Measurements from ENCODE around the gene RNF144B.
A peak's percentile ranks its signal among the peaks of the same experiment; 100 is the strongest.
"Not testable (repeated sequence)": the region's sequence is repeated elsewhere in the genome, so short reads cannot be mapped to it uniquely, and the experiment has no call there.

RNF144B gene

DNA sequence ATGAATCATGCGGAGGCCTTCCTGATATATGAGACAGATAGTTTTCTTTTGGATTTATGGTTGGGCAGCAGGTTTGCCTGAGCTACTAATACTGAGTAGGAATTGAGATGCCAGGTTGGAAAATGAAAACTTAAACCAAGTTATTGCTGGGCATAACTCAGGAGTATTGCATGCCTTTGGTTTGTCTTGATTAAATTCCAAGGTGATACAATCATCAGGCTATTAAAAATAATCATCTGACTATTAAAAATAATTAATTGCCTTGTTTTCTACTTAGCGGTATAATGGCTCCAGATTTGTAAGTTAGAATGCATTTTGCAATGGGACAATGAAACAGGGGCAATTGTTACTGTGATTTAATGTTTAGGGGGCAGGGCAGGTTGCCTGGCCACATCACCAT is 15.5 kb upstream of the RNF144B start:
- no peak for DNase-seq

GRCh38 chr6:18380158-18380836 is 6.9 kb upstream of the RNF144B start:
- no peak for DNase-seq

DNA sequence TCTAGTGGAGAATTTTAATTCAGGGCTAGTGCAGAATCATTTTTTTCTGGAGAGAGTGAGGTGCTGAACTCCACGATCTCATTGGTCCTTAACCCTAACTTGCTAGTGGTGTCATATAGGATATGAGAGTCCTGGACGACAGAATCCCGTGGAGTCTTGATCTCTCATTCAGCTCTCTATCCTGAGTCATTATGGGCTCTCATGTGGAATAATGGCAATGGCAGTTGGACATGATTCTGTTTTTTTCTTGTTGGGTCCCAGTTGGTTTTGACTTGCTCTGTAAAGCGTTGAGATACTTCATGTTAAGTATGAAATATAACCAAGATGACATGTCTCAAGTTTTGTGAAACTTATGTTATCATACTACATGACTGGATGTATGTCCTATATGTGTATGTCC is 6.3 kb upstream of the RNF144B start:
- DNase-seq = no peak

DNA sequence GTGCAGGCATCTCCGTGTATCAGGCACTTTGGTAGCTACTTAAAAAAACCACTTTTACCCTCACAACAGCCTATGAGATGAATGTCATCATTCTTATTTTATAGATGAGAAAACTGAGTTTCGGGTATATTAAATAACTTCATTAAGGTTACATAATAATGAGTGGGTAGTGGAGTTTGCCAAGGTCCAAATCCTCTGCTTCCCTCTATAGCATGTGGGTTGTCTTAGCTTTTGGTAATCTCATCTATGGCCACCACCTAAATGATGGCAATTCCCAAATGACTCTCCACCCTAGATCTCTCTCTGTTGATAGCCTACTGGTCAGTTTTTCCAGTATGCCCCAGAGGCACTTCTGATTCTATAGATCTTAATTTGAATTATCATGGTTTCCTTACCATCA is 3.7 kb upstream of the RNF144B start:
- DNase-seq = no peak

DNA sequence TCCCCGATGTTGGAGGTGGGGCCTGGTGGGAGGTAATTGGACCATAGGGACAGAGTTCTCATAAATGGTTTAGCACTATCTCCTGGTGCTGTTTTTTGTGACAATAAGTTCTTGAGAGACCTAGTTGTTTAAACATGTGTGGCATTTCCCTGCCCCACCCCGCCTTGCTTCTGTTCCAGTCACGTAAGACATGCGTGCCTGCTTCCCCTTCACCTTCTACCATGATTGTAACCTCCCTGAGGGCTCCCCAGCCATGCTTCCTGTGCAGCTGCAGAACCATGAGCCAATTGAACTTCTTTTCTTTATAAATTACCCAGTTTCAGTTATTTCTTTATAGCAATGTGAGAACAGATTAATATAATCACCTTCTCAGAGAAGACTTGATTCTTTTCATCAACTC is 2.5 kb upstream of the RNF144B start:
- no peak for DNase-seq

GRCh38 chr6:18386298-18386976 is 713 bp upstream of the RNF144B start:
- peak; percentile 33 for DNase-seq

GRCh38 chr6:18388271-18388670 is 1.1 kb downstream of the RNF144B start:
- DNase-seq = no peak

- no peak for DNase-seq
These were observed 1.8 kb downstream of the RNF144B start for GRCh38 chr6:18388942-18389341.

DNA sequence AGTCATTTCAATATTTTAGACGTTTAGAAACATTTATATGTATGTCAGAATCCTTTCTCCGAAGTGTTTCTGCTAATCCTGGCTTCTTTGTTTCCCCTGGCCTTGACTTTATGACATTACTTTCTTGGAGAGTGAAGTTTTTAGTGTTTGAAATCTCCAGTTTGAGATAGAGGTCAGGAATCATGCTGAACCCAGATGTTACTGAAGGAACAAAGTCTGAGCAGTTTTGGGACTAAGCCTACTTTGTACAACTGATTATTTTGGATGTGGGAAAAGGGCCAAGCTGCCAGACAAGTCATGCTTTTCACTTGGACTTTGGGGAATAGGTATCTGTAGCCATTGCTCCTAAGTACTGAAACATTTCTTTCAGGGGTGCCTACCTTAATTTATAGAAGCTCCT is 2.3 kb downstream of the RNF144B start:
- DNase-seq = no peak

DNA sequence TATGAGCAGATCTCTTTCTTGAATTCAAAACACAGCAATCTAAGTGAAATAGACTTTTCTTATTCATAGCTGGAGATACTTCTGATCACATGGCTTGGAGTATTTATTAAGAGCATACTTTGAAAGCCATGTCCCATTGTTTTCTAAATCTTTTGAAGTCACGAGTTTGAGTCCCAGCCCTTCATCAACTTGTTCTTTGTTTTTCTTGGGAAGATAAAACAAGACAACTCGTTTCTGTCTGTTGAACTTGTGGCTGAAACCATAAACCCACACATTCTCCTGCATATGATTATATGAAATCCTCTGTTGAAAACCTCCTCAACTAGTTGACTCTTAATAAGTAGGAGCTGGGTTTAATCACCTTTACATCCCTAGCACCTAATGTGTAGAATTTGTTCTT is 3.3 kb downstream of the RNF144B start:
- no peak for DNase-seq

DNA sequence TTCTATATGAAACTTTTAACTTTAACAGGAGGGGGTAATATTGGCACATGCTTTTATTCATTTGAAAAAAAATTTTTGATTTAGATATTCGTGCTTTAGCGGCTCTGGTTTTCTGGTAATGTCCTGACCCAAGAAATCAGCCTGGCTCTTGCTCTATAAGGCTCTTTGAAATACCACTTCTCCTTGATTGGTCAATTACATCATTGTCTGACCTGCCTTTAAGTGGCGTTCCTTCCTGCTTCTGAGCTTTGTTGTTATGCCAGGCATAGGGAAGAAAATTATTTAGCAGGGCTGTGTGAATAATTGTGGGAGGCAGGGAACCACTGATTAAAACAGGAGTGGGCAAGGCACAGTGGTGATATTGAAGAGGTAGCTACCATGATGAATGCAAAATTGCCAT is 3.9 kb downstream of the RNF144B start:
- DNase-seq = no peak

- no peak for DNase-seq
These were observed 5.3 kb downstream of the RNF144B start for GRCh38 chr6:18392346-18392877.

DNA sequence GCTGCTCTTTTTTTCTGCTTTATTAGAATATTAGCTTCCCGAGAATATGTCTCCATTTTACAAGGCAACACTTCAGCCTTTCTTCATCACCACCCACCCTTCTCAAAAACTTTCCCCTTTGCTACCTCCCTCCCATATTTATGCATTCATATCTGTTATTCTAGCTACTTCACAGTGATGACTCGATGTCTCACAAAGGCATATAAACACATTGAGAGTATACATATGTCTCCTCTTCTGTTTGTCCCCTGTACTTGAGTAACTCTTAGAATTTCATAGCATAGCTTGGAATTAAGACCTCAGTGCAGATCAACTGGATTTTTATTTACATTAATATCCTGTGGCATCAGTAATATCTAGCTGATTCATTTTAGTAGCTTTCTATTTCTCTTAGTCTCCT is 6.5 kb downstream of the RNF144B start:
- no peak for DNase-seq

GRCh38 chr6:18395177-18395855 is 8.2 kb downstream of the RNF144B start:
- no peak for DNase-seq

DNA sequence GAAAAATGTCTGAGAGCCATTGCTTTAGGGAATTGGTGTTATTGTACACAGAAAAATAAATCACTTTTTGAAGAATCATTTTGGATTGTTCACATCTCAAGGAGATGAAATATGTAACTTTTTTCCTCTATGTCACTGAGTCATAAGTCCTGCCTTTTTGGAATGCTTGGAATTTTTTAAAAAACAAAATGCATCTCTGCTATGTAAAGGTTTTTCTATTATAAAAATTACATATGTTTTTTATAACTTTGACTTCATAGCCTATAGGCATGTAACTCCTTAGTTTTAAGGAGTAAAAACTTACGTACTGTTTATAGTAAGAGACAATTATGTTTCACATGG is 8.7 kb downstream of the RNF144B start:
- DNase-seq = no peak

DNA sequence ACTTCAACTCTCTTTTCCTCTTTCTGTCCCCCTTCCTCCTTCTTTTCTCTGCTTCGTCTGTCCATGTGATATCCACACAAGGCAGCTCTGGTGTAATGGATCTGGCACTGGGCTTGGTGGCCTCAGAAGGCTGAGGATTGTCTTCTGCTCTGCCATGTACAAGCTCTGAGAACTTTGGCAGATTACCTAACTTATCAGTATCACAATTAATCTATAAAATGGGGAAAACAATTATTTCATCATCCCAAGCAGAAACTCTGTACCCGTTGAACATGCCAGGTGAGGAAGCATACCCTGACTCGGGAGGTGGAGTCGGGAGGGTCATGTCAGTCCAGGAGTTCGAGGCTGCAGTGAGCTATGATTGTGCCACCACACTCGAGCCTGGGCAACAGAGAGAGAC is 10.6 kb downstream of the RNF144B start:
- DNase-seq = no peak

- DNase-seq = not testable (repeated sequence)
These were observed 11.1 kb downstream of the RNF144B start for GRCh38 chr6:18398225-18398624.

GRCh38 chr6:18400831-18401446 is 13.8 kb downstream of the RNF144B start:
- no peak for DNase-seq

DNA sequence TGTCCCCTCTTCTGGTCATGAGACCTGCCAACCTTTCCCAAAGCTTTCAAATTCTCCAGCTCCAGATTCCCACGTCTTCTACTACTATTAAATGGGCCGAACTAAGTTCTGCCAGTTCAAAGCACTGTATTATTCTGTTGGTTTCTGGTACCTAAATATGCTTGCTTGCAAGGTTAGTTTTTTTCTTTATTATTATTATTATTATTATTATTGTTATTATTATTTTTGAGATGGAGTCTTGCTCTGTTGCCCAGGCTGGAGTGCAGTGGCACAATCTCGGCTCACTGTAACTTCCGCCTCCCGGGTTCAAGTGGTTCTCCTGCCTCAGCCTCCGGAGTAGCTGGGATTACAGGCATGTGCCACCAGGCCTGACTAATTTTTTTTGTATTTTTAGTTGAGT is 17.8 kb downstream of the RNF144B start:
- DNase-seq = not testable (repeated sequence)

GRCh38 chr6:18405477-18406293 is 18.5 kb downstream of the RNF144B start:
- no peak for DNase-seq

DNA sequence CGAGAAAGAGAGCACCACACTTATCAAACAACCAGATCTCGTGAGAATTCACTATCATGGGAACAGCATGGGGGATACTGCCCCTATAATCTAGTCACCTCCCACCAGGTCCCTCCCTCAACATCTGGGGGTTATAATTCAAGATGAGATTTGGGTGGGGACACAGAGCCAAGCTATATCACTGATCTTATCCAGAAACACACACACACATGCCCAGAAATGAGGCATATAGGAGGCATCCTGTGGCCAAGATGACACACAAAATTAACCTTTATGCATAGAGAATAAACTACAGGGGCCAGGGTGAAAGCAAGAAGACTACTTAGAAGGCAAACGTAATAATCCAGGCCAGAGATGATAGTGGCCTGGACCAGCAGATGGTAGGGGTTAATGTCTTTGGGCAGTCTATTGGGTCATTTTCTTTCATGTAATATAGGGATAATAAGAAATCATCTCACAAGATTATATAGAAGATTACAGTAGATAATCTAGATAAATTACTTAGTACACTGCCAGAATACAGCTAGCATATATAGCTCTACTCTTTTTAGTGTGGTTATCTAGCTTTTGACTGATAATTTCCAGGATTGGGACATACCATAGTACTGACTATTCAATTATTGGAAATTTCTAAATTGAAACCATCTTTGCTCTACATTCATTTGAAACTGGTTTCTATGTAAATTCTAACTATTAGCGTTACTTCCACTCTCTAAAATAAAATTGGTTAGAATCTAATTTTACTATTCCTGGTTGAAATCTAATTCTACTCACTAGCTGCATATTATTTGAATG is 20.0 kb downstream of the RNF144B start:
- DNase-seq = no peak

GRCh38 chr6:18409602-18410001 is 22.5 kb downstream of the RNF144B start:
- DNase-seq = not testable (repeated sequence)

Measured in femur (tissue), 1 donor.